Measurements from ENCODE around the gene TIPARP.
"Not testable (repeated sequence)": the region's sequence is repeated elsewhere in the genome, so short reads cannot be mapped to it uniquely, and the experiment has no call there.

The TIPARP gene

DNA sequence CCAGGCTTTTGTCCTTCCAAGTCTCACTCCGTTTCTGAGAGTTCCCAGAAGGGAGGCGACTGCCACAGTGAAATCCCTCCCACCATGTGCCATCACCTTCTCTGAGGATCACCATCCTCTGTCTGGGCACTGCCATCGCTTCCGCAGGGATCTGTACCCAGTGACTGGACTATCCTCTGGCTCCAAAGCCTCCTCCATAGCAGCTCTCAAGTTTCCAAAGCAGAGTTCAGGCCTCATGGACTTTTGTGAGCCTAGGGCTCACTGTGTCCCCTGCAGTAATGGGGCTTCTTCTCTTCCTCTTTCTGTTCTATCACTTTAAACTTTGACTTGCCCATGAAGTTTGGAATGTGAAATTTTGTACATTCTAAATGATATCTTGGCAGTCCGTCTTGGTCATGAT lies 63.9 kb downstream of the TIPARP start:
- TF ChIP-seq, protein P1, sequence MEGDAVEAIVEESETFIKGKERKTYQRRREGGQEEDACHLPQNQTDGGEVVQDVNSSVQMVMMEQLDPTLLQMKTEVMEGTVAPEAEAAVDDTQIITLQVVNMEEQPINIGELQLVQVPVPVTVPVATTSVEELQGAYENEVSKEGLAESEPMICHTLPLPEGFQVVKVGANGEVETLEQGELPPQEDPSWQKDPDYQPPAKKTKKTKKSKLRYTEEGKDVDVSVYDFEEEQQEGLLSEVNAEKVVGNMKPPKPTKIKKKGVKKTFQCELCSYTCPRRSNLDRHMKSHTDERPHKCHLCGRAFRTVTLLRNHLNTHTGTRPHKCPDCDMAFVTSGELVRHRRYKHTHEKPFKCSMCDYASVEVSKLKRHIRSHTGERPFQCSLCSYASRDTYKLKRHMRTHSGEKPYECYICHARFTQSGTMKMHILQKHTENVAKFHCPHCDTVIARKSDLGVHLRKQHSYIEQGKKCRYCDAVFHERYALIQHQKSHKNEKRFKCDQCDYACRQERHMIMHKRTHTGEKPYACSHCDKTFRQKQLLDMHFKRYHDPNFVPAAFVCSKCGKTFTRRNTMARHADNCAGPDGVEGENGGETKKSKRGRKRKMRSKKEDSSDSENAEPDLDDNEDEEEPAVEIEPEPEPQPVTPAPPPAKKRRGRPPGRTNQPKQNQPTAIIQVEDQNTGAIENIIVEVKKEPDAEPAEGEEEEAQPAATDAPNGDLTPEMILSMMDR (conservative IDR thresholded peaks at IDR 0.05; ENCODE audit: low read depth): no peak
- ChIA-PET CTCF (interaction anchor here (0.6 kb wide), 1 partner anchor 172 kb away, joined by 3 read pairs; no protein-coding TSS in a partner anchor), POLR2A (ENCODE audit: low non-redundant PET) (no interaction called here)
- no peak for DNase-seq (ENCODE audit: low spot score)
- H3K27ac ChIP-seq: no peak overlapping the region

DNA sequence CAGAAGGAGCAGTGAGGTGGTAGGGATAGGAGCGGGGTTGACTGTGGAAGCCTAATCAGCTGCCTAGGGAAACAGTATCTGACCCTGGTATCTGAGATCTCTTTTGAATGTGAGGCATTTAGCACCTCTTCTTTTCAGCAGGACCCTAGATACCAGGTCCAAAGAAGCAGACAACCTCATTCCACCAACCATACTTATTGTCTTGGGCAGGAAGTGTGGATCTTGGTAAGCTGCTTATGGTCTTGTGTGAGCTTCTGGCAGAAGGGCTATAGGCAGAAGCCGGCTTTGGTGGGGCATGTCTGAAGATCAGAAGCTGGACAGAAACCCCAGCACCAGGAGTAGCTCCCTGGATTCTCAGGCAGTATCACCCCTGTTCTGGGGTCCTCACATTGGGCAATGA lies 65.6 kb downstream of the TIPARP start:
- no peak overlapping the region for H3K27ac ChIP-seq
- DNase-seq (ENCODE audit: low spot score): no peak
- POLR2A ChIA-PET (ENCODE audit: low non-redundant PET): no interaction called here
- TF ChIP-seq, protein P1 (conservative IDR thresholded peaks at IDR 0.05; ENCODE audit: low read depth): no peak
- CTCF ChIA-PET: no interaction called here

DNA sequence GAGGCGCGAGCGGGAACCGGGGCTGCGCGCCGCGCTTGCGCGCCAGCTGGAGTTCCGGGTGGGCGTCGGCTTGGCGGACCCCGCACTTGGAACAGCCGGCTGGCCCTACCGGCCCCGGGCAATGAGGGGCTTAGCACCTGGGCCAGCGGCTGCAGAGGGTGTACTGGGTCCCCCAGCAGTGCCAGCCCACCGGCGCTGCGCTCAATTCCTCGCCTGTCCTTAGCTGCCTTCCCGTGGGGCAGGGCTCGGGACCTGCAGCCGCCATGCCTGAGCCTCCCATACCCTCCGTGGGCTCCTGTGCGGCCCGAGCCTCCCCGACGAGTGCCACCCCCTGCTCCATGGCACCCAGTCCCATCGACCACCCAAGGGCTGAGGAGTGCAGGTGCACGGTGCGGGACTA lies 66.2 kb downstream of the TIPARP start:
- CTCF ChIA-PET; H3K27ac ChIP-seq; DNase-seq (ENCODE audit: low spot score); POLR2A ChIA-PET (ENCODE audit: low non-redundant PET): not testable (repeated sequence)

DNA sequence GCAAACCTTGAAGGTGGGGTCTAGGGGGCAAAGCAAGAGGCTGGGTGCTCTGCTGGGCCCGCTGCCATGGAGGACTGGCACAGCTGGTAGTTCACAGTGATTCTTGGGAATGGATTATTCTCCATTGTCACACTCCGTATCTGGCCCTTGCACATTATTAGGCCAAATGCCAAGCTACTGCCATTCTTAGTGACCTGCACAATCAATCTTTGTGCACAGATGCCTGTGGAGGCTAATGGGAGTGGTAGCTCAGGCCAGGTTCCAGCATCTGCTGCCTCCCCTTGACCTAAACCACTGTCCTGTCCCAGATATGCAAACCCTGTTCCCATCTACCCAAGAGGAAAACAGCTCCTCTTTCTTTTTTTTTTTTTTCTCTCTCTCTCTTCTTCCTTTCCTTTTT lies 67.5 kb downstream of the TIPARP start:
- TF ChIP-seq, protein P1 (conservative IDR thresholded peaks at IDR 0.05; ENCODE audit: low read depth): no peak
- no peak for DNase-seq (ENCODE audit: low spot score)
- H3K27ac ChIP-seq: no peak overlapping the region; the same call in 1 of the 2 replicates
- CTCF ChIA-PET: interaction anchor here (0.6 kb wide), 1 partner anchor 10 kb away, joined by 3 read pairs; no protein-coding TSS in a partner anchor
- POLR2A ChIA-PET (ENCODE audit: low non-redundant PET): no interaction called here

DNA sequence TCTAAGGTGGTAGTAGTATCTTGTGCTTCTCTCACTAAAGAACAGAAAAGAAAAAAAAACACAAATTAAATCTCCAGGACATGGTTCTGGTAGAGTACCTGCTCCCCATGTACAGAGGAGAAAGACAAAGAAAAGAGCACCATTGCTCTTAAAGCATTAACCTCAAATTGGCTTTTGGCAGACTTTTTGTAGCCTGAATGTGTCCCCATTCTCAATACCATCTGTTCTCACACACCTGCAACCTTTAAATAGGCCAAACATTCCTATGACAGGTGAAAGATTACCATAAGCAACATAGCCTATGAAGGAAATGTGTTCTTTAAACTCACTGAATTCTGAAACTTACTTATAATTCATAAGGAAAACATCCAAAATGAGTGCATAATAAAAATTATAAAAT lies 68.0 kb downstream of the TIPARP start:
- DNase-seq (ENCODE audit: low spot score): no peak
- ChIA-PET CTCF (no interaction called here), POLR2A (ENCODE audit: low non-redundant PET) (no interaction called here)
- TF ChIP-seq, protein P1 (conservative IDR thresholded peaks at IDR 0.05; ENCODE audit: low read depth): no peak
- H3K27ac ChIP-seq: no peak overlapping the region

DNA sequence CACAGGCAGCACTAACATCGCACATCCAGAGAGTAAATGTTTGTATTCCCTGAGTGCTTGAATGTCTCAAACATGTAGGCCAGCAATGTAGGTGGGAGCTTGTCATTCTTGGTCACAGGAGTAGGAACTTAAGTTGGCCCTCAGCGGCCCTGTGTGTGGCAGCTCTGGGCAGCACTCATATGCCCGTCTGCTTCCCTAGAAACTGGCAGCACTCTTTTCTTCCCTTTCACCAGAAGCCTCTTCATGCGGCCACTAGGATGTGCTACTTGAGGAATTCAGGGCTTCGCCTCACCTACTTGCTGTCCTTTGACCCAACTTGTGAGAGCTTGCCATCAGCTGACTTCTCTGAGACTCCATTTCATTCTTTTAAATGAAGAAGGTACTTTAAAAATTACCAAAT lies 69.5 kb downstream of the TIPARP start:
- ChIA-PET CTCF (no interaction called here), POLR2A (ENCODE audit: low non-redundant PET) (no interaction called here)
- TF ChIP-seq, protein P1 (conservative IDR thresholded peaks at IDR 0.05; ENCODE audit: low read depth): no peak
- H3K27ac ChIP-seq: no peak overlapping the region
- DNase-seq (ENCODE audit: low spot score): no peak

DNA sequence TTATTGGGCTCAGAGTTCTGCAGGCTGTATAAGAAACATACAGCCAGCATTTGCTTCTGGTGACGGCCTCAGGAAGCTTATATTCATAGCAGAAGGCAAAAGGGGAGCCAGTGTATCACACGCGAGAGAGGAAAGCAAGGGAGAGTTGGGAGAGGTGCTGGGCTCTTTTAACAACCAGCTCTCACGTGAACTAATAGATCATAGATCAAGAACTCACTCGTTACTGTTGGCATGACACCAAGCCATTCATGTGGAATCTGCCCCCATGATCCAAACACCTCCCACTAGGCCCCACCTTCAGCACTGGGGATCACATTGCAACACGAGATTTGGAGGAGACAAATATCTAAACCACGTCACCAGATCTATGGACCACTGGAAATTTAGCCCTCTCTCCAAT lies 70.2 kb downstream of the TIPARP start:
- no peak overlapping the region for H3K27ac ChIP-seq
- no peak for DNase-seq (ENCODE audit: low spot score)
- CTCF ChIA-PET: no interaction called here
- TF ChIP-seq, protein P1 (conservative IDR thresholded peaks at IDR 0.05; ENCODE audit: low read depth): no peak
- POLR2A ChIA-PET (ENCODE audit: low non-redundant PET): no interaction called here
